ENCODE measurements around the gene TRUB2.
"Not testable (repeated sequence)": the region's sequence is repeated elsewhere in the genome, so short reads cannot be mapped to it uniquely, and the experiment has no call there.

TRUB2 gene

GRCh38 chr9:128340691-128341434, 18.6 kb upstream of the TRUB2 start:
- no peak for DNase-seq (ENCODE audit: low spot score)

DNA sequence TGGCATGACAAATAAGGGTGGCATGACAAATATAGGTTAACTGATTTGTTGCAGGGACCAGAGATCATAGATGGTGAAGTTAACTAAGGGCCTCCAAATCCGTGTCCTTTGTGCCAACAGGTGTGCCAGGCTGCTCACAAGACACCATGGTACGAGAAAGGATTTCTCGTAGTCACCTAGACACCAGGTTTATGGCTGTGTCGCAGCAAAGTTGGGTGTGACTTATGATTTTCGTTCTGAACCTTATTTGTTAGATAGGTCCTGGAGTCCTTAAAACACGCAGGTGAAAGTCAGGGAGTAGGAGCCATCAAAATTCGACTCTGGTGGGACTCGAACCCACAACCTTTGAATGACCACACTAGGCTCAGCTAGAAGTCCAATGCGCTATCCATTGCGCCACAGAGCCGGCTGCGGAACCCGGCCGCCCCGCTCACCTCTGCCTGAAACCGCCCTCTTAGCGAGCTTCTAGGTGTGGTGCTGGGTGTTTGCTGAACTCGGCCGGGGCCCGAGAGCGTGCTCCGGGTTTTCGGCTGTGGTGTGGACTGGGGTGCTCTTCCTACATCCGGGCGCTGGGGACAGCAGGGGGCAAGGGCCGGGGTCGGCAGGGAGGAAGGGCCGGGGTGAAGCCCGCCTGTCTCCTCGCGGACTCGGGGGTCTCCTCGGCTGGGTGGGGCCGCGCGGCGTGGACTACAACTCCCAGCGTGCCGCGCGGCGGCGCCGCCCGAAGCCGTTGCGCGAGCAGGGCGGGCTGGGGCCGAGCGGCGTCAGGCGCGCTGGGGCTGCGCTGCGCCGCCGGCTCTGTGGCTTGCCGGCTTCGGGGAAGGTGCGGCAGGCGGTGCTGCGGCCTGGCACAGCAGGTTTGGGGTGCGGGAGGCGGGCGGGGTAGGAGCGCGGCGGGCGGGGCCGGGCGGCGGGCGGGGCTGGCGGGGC, 17.8 kb upstream of the TRUB2 start, which contains the start of gene SLC27A4:
Gene SLC27A4, plus strand, starts transcription at position 767 of the 930 bp plus-strand sequence. CDS start 2,606 bp downstream, outside the sequence.
- peak; percentile 94 for DNase-seq (ENCODE audit: low spot score)

GRCh38 chr9:128338852-128339614, 16.8 kb upstream of the TRUB2 start:
- DNase-seq (ENCODE audit: low spot score), result not testable (repeated sequence)

DNA sequence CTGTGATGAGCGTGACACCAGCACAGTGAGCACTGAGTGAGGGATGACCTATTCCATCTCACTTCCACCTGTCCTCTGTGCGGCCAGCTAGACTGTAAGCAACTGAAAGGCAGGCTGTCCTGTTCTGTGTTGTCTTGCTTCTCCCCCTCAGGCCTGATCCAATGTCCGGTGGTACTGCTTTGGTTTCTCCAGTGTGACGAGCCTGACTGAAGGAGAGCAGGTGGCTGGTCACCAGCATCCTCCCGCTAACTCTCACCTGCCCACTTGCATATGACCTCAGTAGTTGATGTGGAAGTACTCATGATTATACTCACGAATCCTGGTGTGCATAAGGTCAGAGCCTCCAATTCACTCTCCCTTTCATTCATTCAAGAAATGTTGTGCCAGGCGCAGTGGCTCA, 15.7 kb upstream of the TRUB2 start:
- no peak for DNase-seq (ENCODE audit: low spot score)

DNA sequence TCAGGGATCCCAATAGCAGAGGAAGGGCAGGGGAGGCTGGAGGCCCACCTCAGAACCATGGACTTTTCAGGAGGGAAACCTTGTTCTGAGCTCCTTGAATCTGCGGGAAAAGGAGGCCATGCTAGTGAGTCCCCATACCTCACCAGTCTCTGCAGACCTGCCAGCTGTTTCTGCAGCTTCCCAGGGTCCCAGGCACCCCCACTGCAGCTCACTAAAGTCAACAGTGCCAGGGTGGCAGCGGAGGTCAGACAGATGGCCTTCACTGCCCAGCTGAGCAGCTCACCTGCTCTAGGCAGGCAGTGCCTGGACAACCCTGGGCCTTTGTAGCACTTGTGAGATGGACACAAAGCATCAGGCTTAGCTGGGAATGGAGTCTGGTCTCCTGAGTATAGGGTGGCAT, 13.7 kb upstream of the TRUB2 start:
- DNase-seq (ENCODE audit: low spot score), result no peak

- DNase-seq (ENCODE audit: low spot score), result no peak
Measured at GRCh38 chr9:128335161-128335560, 12.9 kb upstream of the TRUB2 start.

DNA sequence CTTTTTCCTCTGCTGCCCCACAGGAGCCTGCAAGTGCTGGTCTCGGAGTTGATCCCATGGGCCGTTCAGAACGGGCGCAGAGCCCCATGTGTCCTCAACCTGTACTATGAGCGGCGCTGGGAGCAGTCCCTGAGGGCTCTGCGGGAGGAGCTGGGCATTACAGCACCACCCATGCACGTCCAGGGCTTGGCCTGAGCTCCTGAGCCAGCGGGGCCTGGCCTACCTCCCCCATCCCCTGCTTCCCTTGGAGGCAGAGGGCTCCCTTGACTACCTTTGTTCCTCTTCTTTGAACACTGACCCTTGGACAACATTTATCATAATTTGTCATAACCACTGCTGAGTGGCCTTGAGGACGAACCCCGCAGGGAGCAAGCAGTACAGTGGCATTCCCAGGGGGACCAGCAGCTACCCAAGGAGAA, 11.2 kb upstream of the TRUB2 start:
- DNase-seq (ENCODE audit: low spot score), result no peak

DNA sequence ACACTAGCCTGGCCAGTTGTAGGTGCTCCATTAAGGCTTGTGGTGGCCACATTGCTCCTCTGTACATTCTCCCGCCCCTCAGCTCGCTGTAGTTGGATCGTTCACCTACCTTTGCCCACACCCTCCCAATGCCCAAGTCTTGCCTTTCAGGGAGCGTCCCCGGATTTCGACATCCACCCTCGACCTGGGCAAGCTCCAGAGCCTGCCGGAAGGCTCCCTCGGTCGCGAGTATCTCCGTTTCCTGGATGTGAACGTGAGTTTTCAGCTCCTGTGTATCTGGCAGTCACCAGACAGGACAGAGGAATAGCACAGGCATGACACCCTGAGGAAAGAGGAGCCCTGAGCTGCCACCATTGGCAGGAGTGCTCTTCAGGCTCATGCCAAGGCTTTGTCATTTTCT, 3.4 kb upstream of the TRUB2 start:
- DNase-seq (ENCODE audit: low spot score), result no peak

- no peak for DNase-seq (ENCODE audit: low spot score)
Measured at GRCh38 chr9:128324401-128324800, 2.2 kb upstream of the TRUB2 start.

GRCh38 chr9:128323791-128324190, 1.5 kb upstream of the TRUB2 start:
- no peak for DNase-seq (ENCODE audit: low spot score)

DNA sequence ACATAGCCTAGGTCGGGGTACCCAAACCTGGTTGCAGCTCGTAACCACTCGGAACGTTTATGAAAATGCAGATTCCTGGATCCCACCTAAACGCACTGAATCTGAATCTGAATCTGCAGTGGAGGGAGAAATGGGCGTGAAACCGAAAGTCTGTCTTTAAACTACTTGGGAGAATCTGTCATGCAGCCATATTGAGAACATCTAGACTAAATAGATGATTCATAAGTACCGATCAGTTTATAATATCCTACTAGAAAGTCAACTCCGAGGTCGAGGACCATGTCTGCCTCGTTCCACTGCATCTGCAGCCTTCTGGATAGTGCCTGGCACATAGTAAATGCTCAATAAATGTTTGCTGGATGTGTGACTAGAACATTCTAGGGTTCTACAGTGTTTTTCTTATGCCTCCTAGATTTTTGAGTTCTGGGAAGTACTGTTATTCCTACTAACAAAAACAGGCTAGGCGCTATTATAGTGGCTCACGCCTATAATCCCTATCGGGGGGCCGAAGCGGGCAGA, 1.0 kb upstream of the TRUB2 start:
- peak; percentile 77 for DNase-seq (ENCODE audit: low spot score)

DNA sequence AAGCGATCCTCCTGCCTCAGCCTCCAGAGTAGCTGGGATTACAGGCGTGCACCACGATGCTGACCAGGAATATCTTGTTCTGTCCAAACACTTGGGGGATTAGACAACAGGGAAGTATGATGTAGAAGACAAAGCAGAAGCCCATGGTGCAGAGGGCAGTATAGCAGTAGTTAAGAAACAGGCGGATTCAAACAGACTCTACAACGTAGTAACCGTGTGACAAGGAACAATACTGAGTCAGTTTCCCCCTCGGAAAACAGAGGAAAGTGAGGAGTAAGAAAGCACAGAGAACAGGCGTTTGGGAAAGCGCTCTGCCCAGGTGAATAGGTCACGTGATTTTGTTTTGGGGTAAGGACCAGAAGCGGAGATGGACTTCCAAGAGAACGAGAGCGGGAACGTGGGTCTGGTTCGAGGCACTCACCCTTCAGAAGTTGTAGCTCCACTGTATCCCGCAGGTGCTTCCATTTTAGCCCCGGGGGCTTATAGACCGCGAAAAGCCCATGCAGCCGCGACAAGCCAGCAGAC, 306 bp downstream of the TRUB2 start:
- no peak for DNase-seq (ENCODE audit: low spot score)

DNA sequence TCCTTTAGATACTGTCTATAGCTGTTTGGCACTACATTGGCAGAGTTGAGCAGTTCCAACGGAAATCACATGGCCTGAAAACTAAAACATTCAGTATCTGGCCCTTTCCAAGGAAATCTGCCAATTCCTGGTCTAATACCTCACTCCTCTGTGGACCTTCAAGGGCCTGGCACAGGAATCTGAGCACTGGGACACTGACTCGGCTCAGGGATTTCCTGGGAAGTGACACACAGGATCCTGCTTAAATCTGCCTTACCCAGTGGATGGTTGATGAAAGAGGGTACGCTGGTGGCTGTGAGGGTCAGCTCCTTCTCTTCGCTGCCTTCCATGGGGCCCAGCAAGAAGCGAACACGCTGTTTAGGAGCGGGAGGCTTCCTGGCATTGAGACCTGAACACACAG, 904 bp downstream of the TRUB2 start:
- DNase-seq (ENCODE audit: low spot score), result no peak

DNA sequence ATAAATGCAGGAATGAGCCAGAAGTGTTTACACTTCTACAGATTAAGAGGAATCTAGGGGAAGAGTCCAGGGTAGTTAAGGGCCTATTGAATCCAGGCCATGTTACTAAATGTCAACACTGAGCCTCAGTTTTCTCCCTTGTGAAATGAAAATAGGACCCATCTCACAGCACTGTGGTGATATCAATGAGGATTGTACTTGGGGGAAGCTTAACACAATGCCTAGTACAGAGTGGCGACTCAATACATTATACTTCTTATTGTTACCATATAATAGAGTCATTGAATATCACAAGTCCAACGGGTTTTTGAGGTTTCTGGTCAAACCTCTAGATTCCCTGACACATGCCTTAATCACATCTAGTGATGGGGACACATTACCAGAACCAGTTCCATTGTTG, 4.6 kb downstream of the TRUB2 start:
- DNase-seq (ENCODE audit: low spot score), result no peak

- DNase-seq (ENCODE audit: low spot score), result no peak
Measured at GRCh38 chr9:128316421-128316820, 5.8 kb downstream of the TRUB2 start.

- no peak for DNase-seq (ENCODE audit: low spot score)
Measured at GRCh38 chr9:128314697-128315096, 7.5 kb downstream of the TRUB2 start.

GRCh38 chr9:128310461-128310860, 11.8 kb downstream of the TRUB2 start:
- DNase-seq (ENCODE audit: low spot score), result no peak

- no peak for DNase-seq (ENCODE audit: low spot score)
Measured at GRCh38 chr9:128309551-128309950, 12.7 kb downstream of the TRUB2 start.

GRCh38 chr9:128304971-128305288, 17.3 kb downstream of the TRUB2 start:
- DNase-seq (ENCODE audit: low spot score), result no peak

GRCh38 chr9:128304136-128304970, 17.9 kb downstream of the TRUB2 start:
- no peak for DNase-seq (ENCODE audit: low spot score)

Data from AG08396 (cell line).